ENCODE data around the gene SPATA46. TPM values are rescaled to one million over a fixed set of nuclear protein-coding genes. Genes with fewer than 3 reads are reported as not detected.

SPATA46 gene
- total RNA-seq, 3 donors from 2014 or later, result not detected

GRCh38 chr1:162372159-162373071 is 4.2 kb downstream of the SPATA46 start:
- Histone ChIP-seq H3K36me3 (no peaks in the 10 kb centered on the region), H3K4me1 (no peaks in the 10 kb centered on the region), H3K9me3 (no peaks in the 10 kb centered on the region), H3K27me3 (no peaks in the 10 kb centered on the region), H3K4me3 (no peak overlapping the region), H3K27ac (no peak overlapping the region)
- intact Hi-C loops (cut with DNase I; ENCODE audit: low total_unique reads), result no loop called here
- TF ChIP-seq POLR2A (IDR thresholded peaks at IDR 0.05) (no peak), CTCF (IDR thresholded peaks at IDR 0.05) (no peak), POLR2AphosphoS5 (IDR thresholded peaks at IDR 0.05) (no peak)
- DNase-seq (ENCODE audit: low spot score in 2 of 2), result peak; percentile 42 to 49

GRCh38 chr1:162371611-162372010 is 5.0 kb downstream of the SPATA46 start:
- Histone ChIP-seq H3K4me1 (no peaks in the 10 kb centered on the region), H3K9me3 (no peaks in the 10 kb centered on the region), H3K36me3 (no peaks in the 10 kb centered on the region), H3K4me3 (no peak overlapping the region), H3K27ac (no peak overlapping the region), H3K27me3 (no peaks in the 10 kb centered on the region)
- DNase-seq (ENCODE audit: low spot score in 2 of 2), result no peak
- no peak for TF ChIP-seq POLR2A (IDR thresholded peaks at IDR 0.05)
- no peak for TF ChIP-seq CTCF (IDR thresholded peaks at IDR 0.05)
- TF ChIP-seq POLR2AphosphoS5 (IDR thresholded peaks at IDR 0.05), result no peak
- intact Hi-C loops (cut with DNase I; ENCODE audit: low total_unique reads), result no loop called here

- intact Hi-C loops (cut with DNase I; ENCODE audit: low total_unique reads), result no loop called here
- DNase-seq (ENCODE audit: low spot score in 2 of 2), result no peak
- no peaks in the 10 kb centered on the region for H3K9me3 ChIP-seq
- H3K36me3 ChIP-seq, result no peaks in the 10 kb centered on the region
- H3K27me3 ChIP-seq, result no peaks in the 10 kb centered on the region
- H3K27ac ChIP-seq, result no peak overlapping the region
- no peak overlapping the region for H3K4me3 ChIP-seq
- TF ChIP-seq POLR2A (IDR thresholded peaks at IDR 0.05) (no peak), CTCF (IDR thresholded peaks at IDR 0.05) (no peak), POLR2AphosphoS5 (IDR thresholded peaks at IDR 0.05) (no peak)
- H3K4me1 ChIP-seq, result no peaks in the 10 kb centered on the region
Measured at GRCh38 chr1:162370721-162371120, 5.9 kb downstream of the SPATA46 start.

- no peak overlapping the region for H3K4me3 ChIP-seq
- no peaks in the 10 kb centered on the region for H3K27me3 ChIP-seq
- no peaks in the 10 kb centered on the region for H3K9me3 ChIP-seq
- H3K4me1 ChIP-seq, result no peaks in the 10 kb centered on the region
- TF ChIP-seq POLR2AphosphoS5 (IDR thresholded peaks at IDR 0.05), result no peak
- intact Hi-C loops (cut with DNase I; ENCODE audit: low total_unique reads), result no loop called here
- H3K36me3 ChIP-seq, result no peaks in the 10 kb centered on the region
- H3K27ac ChIP-seq, result no peak overlapping the region
- DNase-seq (ENCODE audit: low spot score in 2 of 2), result no peak
Measured at GRCh38 chr1:162370161-162370560, 6.5 kb downstream of the SPATA46 start.

- intact Hi-C loops (cut with DNase I; ENCODE audit: low total_unique reads), result no loop called here
- H3K27ac ChIP-seq, result no peak overlapping the region
- DNase-seq (ENCODE audit: low spot score in 2 of 2), result no peak
Measured at GRCh38 chr1:162369571-162369970, 7.1 kb downstream of the SPATA46 start.

More at GRCh38 chr1:162369571-162369970, 7.1 kb downstream of the SPATA46 start:
- Histone ChIP-seq H3K27me3 (no peaks in the 10 kb centered on the region), H3K9me3 (no peaks in the 10 kb centered on the region), H3K4me3 (no peak overlapping the region), H3K4me1 (no peaks in the 10 kb centered on the region), H3K36me3 (no peaks in the 10 kb centered on the region)
- no peak for TF ChIP-seq POLR2A (IDR thresholded peaks at IDR 0.05)
- no peak for TF ChIP-seq CTCF (IDR thresholded peaks at IDR 0.05)
- TF ChIP-seq POLR2AphosphoS5 (IDR thresholded peaks at IDR 0.05), result no peak

Data from breast epithelium (tissue), 4 donors.